ENCODE data around the gene ATP8A2.

DNA sequence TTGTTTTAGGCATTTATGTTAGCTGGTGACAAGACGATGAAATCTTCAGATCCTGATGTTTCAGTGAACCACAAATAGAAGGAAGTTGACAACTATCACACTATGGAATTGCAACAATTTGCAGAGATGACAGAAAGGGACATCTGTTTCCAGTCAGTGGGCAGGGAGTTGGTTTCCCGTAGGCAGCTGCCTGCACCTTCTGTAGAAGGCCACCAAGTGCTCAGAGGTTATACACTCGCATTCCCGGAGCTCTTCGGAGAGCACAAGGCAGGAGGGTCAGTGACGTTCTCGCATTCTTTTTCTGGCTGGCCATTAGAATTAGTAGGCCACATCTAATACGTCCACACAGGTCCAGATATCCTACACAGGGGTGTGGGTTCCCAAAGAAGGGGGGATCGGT lies 550.6 kb downstream of the ATP8A2 start:
- TF ChIP-seq, protein P1, sequence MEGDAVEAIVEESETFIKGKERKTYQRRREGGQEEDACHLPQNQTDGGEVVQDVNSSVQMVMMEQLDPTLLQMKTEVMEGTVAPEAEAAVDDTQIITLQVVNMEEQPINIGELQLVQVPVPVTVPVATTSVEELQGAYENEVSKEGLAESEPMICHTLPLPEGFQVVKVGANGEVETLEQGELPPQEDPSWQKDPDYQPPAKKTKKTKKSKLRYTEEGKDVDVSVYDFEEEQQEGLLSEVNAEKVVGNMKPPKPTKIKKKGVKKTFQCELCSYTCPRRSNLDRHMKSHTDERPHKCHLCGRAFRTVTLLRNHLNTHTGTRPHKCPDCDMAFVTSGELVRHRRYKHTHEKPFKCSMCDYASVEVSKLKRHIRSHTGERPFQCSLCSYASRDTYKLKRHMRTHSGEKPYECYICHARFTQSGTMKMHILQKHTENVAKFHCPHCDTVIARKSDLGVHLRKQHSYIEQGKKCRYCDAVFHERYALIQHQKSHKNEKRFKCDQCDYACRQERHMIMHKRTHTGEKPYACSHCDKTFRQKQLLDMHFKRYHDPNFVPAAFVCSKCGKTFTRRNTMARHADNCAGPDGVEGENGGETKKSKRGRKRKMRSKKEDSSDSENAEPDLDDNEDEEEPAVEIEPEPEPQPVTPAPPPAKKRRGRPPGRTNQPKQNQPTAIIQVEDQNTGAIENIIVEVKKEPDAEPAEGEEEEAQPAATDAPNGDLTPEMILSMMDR (IDR thresholded peaks at IDR 0.05) = no peak
- TF ChIP-seq POLR2A (IDR thresholded peaks at IDR 0.05) = no peak

Data from testis (tissue), 2 donors.